GM18909 (cell line): Measurements from ENCODE around the gene CMTM6.
"Not testable (repeated sequence)": the region's sequence is repeated elsewhere in the genome, so short reads cannot be mapped to it uniquely, and the experiment has no call there.

Experiments used
- ATAC-seq: cut with Tn5 transposase; IDR thresholded peaks from one replicate; pipeline ENCODE4 v1.9.1; 2021; ENCODE audit warnings: mild to moderate bottlenecking; ENCODE audit not compliant: unreplicated experiment, poor library complexity

The CMTM6 gene

GRCh38 chr3:32470362-32470761, 32.3 kb downstream of the CMTM6 start:
- ATAC-seq, result no peak

GRCh38 chr3:32469151-32469874, 33.3 kb downstream of the CMTM6 start:
- peak; percentile 25 for ATAC-seq

- ATAC-seq, result peak; percentile 75
These were observed 35.1 kb downstream of the CMTM6 start for GRCh38 chr3:32467333-32468070.

- ATAC-seq, result not testable (repeated sequence)
These were observed 35.8 kb downstream of the CMTM6 start for GRCh38 chr3:32466808-32467207.

DNA sequence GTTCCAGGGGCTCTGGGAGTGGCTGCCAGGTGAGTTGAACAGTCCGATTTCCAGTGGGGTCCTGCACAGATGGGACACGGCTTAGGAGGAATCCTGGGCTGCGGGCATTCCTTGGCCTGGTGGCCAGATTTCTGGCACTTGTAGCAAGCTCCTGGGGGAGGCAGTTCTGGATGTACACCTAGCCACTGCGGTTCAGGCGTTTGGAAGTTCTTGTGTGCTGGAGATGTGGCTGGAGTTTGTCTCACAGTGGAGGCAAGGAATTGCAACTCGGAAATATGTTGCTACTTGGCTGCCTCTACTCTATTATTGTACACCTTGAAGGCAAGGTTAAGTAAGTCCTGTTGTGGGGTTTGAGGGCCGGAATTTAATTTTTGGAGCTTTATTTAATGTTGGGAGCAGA, 37.9 kb downstream of the CMTM6 start:
- not testable (repeated sequence) for ATAC-seq

- not testable (repeated sequence) for ATAC-seq
These were observed 39.2 kb downstream of the CMTM6 start for GRCh38 chr3:32463415-32463814.

- ATAC-seq, result not testable (repeated sequence)
These were observed 40.3 kb downstream of the CMTM6 start for GRCh38 chr3:32462191-32462986.

DNA sequence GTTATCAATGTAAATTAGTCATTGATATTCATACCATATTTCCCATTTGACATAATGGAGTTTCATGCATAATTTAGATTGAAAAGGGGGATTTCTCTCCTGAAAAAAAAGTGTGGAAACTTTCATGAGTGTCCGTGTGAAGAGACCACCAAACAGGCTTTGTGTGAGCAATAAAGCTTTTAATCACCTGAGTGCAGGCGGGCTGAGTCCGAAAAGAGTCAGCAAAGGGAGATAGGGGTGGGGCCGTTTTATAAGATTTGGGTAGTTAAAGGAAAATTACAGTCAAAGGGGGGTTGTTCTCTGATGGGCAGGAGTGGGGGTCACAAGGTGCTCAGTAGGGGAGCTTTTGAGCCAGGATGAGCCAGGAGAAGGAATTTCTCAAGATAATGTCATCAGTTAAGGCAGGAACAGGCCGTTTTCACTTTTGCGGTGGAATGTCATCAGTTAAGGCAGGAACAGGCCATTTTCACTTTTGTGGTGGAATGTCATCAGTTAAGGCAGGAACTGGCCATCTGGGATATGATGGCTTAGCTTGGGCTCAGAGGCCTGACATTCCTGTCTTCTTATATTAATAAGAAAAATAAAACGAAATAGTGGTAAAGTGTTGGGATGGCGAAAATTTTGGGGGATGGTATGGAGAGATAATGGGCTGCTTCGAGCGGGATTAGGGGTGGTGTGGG, 41.7 kb downstream of the CMTM6 start:
- ATAC-seq, result not testable (repeated sequence)

DNA sequence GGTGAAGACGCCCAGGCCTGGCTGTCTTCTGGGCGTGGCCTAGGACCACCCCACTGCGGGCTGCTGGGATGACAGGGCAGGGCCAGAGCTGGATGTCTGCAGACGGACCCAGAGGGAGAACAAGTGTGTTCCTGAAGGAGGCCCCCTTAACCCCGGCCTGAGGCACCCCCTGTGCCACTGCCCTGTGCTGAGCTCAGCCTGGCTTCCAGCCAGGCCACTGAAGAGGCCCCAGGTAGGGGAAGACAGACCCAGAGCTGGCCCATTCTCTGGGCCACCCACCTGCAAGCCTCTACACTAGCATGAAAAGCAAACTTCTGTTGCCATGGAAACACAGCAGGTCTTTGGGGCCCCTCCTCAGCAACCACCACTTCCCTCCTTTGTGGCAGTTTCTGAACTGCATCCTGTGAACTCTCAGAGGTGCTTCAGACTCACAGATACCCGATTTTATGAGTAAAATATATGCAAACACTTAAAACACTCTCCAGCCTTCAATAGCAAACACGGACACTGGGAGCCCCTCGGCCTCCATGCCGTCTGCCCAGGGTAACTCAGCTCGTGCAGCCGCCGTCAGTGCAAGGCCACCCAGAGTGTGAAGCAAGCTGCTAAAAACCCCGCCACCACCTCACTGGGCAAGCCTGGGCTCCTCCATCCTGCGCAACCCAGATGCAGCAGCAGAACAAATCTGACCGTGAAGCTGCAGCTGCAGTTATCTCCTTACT, 42.5 kb downstream of the CMTM6 start:
- peak; percentile 81 for ATAC-seq

- ATAC-seq, result no peak
These were observed 43.2 kb downstream of the CMTM6 start for GRCh38 chr3:32459450-32459849.

GRCh38 chr3:32457971-32458471, 44.6 kb downstream of the CMTM6 start:
- peak; percentile 59 for ATAC-seq

- ATAC-seq, result no peak
These were observed 46.1 kb downstream of the CMTM6 start for GRCh38 chr3:32456429-32457130.

- peak; percentile 43 for ATAC-seq
These were observed 46.8 kb downstream of the CMTM6 start for GRCh38 chr3:32455609-32456428.

DNA sequence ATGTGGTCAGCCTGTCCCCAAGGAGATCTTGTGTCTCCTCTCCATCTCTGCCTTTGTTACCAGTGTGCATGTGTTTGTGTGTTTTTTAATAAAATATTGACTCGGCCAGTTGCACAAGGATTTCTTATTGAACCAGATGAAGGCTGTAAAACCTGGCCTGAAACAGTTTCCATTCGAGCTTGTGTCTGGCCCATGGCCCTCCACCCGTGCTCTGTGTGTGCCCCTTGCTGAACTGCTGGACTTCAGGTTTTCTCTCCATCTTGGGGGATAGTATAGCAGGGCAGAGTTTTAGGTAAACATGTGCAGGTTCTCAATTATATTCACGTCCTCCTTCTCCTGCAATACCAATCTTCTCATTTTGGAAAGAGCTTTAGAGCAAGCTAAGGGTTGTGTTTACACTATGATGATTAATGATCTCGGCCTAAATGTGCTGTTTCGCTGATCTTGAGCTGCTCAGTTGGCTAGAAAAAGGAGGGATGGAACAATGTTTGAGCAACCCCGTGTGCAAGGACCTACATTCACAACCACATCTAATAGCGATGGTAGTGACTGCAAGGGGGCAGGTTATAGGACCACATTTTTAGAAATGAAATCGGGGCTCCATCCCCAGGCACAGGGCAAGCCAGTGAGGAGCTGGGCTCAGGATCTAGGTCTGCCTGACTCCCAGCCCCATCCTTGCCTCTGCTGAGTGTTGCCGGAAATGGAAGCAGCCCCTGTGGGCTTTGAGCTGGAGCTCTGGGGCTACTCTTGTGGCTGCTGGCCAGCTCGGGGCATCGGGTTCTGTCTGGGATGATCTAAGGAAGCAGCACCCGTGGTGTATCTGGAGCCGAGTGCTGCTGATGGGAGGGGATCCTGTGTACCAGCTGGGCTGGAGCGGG, 47.7 kb downstream of the CMTM6 start:
- ATAC-seq, result no peak

DNA sequence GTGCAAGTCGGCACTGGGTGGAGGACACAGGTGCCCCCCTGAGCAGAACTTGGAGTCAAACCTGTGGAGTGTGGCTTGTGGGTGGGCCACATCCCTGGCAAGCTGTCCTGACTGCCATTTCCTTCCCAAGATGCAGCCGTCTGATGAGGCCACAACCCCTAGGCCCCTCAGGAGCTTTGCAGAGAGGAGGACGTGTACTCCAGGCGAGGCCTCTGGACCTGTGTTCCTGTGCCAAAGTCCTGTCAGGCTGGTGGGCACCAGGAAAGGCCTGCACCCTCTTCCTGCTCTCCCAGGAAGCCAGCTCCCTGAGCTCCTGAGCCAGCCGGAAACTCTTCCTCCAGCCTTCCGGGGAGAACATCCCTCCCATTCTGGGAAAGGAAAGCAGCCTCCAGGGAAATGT, 48.5 kb downstream of the CMTM6 start:
- ATAC-seq, result no peak

- ATAC-seq, result no peak
These were observed 49.3 kb downstream of the CMTM6 start for GRCh38 chr3:32453346-32453745.

DNA sequence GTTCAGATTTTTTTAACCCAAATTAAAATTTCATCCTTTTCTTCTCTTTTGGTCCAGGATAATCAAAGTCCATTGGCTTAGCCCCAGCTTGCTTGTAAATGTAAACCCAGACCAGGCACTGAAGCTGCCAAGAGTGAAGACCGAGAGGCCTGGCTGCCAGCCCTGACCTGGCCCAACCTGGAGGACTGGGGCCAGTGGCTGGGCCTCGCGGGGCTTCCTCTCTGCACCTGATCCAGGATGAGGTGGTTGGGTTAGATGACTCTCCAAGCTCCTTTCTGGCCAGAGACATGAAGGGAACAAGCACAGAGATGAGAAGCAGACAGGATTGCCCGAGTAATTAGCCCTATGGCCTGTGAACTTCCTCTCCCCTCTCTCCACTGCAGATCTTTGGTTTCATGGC, 50.6 kb downstream of the CMTM6 start:
- no peak for ATAC-seq
